ENCODE results near the gene BRICD5. TPM values are rescaled to one million over a fixed set of nuclear protein-coding genes. Genes with fewer than 3 reads are reported as not detected.
"Not testable (repeated sequence)": the region's sequence is repeated elsewhere in the genome, so short reads cannot be mapped to it uniquely, and the experiment has no call there.

BRICD5 gene
- total RNA-seq (1.3 and 1.5 TPM in 2 replicates), polyA plus RNA-seq (0.23 and 0.33 TPM in 2 replicates), polyA minus RNA-seq (ENCODE audit: low replicate concordance) (0.67 TPM in 1 of 2 replicates, not detected in the other)
- 0.47 and 1.3 TPM in 2 replicates for polyA plus RNA-seq (2012)

DNA sequence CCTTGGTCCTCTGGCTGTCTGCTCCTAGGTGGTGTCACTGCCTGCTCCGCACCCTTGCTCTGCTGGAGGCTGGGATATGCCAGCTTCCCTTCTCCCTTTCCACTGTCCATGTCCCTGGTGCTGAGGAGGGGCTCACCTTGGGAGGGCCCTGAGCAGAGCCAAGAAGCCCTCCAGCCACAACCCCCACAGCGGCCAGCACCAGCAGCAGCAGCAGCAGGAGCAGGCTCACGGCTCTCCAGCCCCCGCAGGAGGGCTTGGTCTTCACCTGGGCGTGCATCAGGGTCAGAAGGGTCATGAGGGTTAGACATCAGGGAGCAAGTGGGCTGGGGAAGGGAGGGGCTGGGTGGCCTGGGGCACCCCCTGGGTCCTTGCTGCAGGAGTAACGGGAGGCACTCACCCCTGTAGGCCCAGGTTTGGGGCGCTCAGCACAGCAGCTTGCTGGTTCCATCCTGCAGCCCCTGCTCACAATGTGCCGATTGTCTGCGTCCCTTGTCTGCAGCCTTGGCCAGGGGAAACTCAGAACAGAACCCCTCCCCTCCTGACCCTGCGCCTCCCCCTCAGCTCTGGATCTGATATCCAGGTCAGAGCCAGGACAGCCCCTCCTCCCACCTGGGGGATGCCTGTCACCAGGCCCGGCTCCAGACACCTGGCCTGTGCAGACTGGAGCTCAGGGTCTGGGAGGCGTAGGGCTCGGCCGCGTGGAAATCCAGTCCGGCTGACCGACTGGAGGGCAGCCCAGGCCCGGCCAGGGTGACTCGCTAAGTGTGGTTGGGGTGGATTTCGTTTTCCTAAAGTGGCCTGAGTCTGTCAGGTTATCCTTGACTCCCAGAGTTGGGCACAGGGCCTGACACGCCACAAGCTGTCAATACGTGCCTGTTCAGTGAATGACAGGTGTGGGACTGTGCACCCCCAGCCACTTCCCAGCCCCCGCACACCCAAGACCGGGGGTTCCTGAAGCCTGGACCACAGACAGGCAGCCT, at the start of gene BRICD5:
BRICD5 (minus strand) TSS at position 478 of the 980 bp plus-strand sequence; CDS start at position 448, 30 bp downstream.
- peaks cover 25% of the 10 kb centered on the region for H3K79me2 ChIP-seq (ENCODE audit: control insufficient read depth, insufficient read depth, low read length)
- H3K27me3 ChIP-seq (ENCODE audit: control insufficient read depth, insufficient read depth, low read length) = no peaks in the 10 kb centered on the region
- no peak within 1 kb of the TSS for H3K27ac ChIP-seq (ENCODE audit: insufficient read depth, low read length)
- no peak within 1 kb of the TSS for H2AFZ ChIP-seq (ENCODE audit: low read length)
- peaks cover 27% of the 10 kb centered on the region for H3K36me3 ChIP-seq (ENCODE audit: control insufficient read depth, insufficient read depth, low read length)
- H3K4me1 ChIP-seq (ENCODE audit: control insufficient read depth, extremely low read depth, insufficient read depth, low read length) = peaks cover 9% of the 10 kb centered on the region
- no peak within 1 kb of the TSS for H3K9ac ChIP-seq (ENCODE audit: insufficient read depth, low read length)
- no peak within 1 kb of the TSS for H3K4me2 ChIP-seq (ENCODE audit: extremely low read depth, insufficient read depth, low read length)
- DNase-seq (ENCODE audit: low read depth in 2 of 2) = peak; percentile 20
- TF ChIP-seq, protein P1, sequence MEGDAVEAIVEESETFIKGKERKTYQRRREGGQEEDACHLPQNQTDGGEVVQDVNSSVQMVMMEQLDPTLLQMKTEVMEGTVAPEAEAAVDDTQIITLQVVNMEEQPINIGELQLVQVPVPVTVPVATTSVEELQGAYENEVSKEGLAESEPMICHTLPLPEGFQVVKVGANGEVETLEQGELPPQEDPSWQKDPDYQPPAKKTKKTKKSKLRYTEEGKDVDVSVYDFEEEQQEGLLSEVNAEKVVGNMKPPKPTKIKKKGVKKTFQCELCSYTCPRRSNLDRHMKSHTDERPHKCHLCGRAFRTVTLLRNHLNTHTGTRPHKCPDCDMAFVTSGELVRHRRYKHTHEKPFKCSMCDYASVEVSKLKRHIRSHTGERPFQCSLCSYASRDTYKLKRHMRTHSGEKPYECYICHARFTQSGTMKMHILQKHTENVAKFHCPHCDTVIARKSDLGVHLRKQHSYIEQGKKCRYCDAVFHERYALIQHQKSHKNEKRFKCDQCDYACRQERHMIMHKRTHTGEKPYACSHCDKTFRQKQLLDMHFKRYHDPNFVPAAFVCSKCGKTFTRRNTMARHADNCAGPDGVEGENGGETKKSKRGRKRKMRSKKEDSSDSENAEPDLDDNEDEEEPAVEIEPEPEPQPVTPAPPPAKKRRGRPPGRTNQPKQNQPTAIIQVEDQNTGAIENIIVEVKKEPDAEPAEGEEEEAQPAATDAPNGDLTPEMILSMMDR (conservative IDR thresholded peaks at IDR 0.05 in 1 of 2, IDR thresholded peaks at IDR 0.05 in 1 of 2; ENCODE audit: low read depth in 1 of 2, low read length in 2 of 2) = no peak
- no peak for TF ChIP-seq EZH2 (IDR thresholded peaks at IDR 0.05; ENCODE audit: low read length, missing control alignments)
- no peaks in the 10 kb centered on the region for H4K20me1 ChIP-seq (ENCODE audit: control insufficient read depth, extremely low read depth, insufficient read depth, low read length)
- H3K4me3 ChIP-seq (replicated peaks in 1 of 4; ENCODE audit: control extremely low read depth in 1 of 4, insufficient read depth in 1 of 4, low read depth in 3 of 4, low read length in 4 of 4) = no peak within 1 kb of the TSS
- no peaks in the 10 kb centered on the region for H3K9me3 ChIP-seq (ENCODE audit: control insufficient read depth, insufficient read depth, low read depth, low read length)

DNA sequence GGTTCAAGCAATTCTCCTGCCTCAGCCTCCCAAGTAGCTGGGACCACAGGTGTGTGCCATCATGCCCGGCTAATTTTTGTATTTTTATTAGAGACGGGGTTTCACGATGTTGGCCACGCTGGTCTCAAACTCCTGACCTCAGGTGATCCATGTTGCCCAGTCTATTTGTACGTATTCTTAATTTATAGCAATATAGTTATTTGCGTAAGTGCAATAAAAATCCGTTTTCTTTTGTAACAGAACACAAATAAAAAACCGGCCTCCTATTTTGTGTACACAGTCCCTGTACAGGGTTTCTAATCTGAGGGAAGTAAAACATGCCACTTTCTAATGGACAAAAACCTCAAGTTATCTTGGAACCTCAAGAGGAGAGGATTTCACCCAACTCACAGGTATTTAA, 49.6 kb upstream of the BRICD5 start:
- Histone ChIP-seq H2AFZ (ENCODE audit: low read length) (no peak overlapping the region), H4K20me1 (ENCODE audit: control insufficient read depth, extremely low read depth, insufficient read depth, low read length) (peaks cover 4% of the 10 kb centered on the region), H3K79me2 (ENCODE audit: control insufficient read depth, insufficient read depth, low read length) (peaks cover 49% of the 10 kb centered on the region), H3K4me3 (replicated peaks in 1 of 4; ENCODE audit: control extremely low read depth in 1 of 4, insufficient read depth in 1 of 4, low read depth in 3 of 4, low read length in 4 of 4) (no peak overlapping the region), H3K36me3 (ENCODE audit: control insufficient read depth, insufficient read depth, low read length) (peaks cover 32% of the 10 kb centered on the region), H3K27me3 (ENCODE audit: control insufficient read depth, insufficient read depth, low read length) (no peaks in the 10 kb centered on the region), H3K9ac (ENCODE audit: insufficient read depth, low read length) (no peak overlapping the region), H3K4me2 (ENCODE audit: extremely low read depth, insufficient read depth, low read length) (no peak overlapping the region), H3K9me3 (ENCODE audit: control insufficient read depth, insufficient read depth, low read depth, low read length) (no peaks in the 10 kb centered on the region), H3K27ac (ENCODE audit: insufficient read depth, low read length) (no peak overlapping the region), H3K4me1 (ENCODE audit: control insufficient read depth, extremely low read depth, insufficient read depth, low read length) (no peaks in the 10 kb centered on the region)
- no peak for DNase-seq (ENCODE audit: low read depth in 2 of 2)
- no peak for TF ChIP-seq EZH2 (IDR thresholded peaks at IDR 0.05; ENCODE audit: low read length, missing control alignments)
- TF ChIP-seq, protein P1 (conservative IDR thresholded peaks at IDR 0.05 in 1 of 2, IDR thresholded peaks at IDR 0.05 in 1 of 2; ENCODE audit: low read depth in 1 of 2, low read length in 2 of 2) = no peak

DNA sequence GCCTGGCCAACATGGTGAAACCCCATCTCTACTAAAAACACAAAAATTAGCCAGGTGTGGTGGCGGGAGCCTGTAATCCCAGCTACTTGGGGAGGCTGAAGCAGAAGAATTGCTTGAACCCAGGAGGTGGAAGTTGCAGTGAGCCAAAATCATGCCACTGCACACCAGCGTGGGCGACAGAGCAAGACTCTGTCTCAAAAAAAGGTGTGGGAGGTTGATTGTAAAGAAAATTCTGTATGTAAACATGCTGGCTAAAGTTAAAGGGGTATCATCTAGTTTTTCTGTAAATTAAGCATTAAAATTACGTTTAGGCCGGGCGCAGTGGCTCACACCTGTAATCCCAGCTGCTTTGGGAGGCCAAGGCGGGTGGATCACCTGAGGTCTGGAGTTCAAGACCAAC, 47.9 kb upstream of the BRICD5 start:
- not testable (repeated sequence) for DNase-seq (ENCODE audit: low read depth in 2 of 2); H3K9ac ChIP-seq (ENCODE audit: insufficient read depth, low read length); H2AFZ ChIP-seq (ENCODE audit: low read length); H4K20me1 ChIP-seq (ENCODE audit: control insufficient read depth, extremely low read depth, insufficient read depth, low read length); H3K4me1 ChIP-seq (ENCODE audit: control insufficient read depth, extremely low read depth, insufficient read depth, low read length); H3K9me3 ChIP-seq (ENCODE audit: control insufficient read depth, insufficient read depth, low read depth, low read length); H3K27me3 ChIP-seq (ENCODE audit: control insufficient read depth, insufficient read depth, low read length); H3K4me3 ChIP-seq (replicated peaks in 1 of 4; ENCODE audit: control extremely low read depth in 1 of 4, insufficient read depth in 1 of 4, low read depth in 3 of 4, low read length in 4 of 4); H3K27ac ChIP-seq (ENCODE audit: insufficient read depth, low read length); H3K4me2 ChIP-seq (ENCODE audit: extremely low read depth, insufficient read depth, low read length)
- Histone ChIP-seq H3K36me3 (ENCODE audit: control insufficient read depth, insufficient read depth, low read length) (peaks cover 31% of the 10 kb centered on the region), H3K79me2 (ENCODE audit: control insufficient read depth, insufficient read depth, low read length) (peaks cover 32% of the 10 kb centered on the region)

Measured in fibroblast of lung (primary cell).